Measurements from ENCODE around the gene SERPINA1.

GRCh38 chr14:94374116-94374515 lies 14.3 kb downstream of the SERPINA1 start:
- TF ChIP-seq, protein P1, sequence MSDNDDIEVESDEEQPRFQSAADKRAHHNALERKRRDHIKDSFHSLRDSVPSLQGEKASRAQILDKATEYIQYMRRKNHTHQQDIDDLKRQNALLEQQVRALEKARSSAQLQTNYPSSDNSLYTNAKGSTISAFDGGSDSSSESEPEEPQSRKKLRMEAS (IDR thresholded peaks at IDR 0.05) = no peak
- TF ChIP-seq CTCF (IDR thresholded peaks at IDR 0.05; ENCODE audit: low read depth, low read length, missing input control) = no peak
- no peak for TF ChIP-seq RXRA (IDR thresholded peaks at IDR 0.05)
- TF ChIP-seq ZBTB33 (IDR thresholded peaks at IDR 0.05) = no peak
- TF ChIP-seq JUND (IDR thresholded peaks at IDR 0.05) = no peak
- TF ChIP-seq YY1 (IDR thresholded peaks at IDR 0.05) = no peak
- TF ChIP-seq EGR1 (IDR thresholded peaks at IDR 0.05; ENCODE audit: low read depth in 2 of 2) = no peak
- no peak for TF ChIP-seq REST (IDR thresholded peaks at IDR 0.05)
